ENCODE results near the gene HYAL2. TPM values are rescaled to one million over a fixed set of nuclear protein-coding genes. Genes with fewer than 3 reads are reported as not detected.
A peak's percentile ranks its signal among the peaks of the same experiment; 100 is the strongest.

HYAL2 gene
- total RNA-seq, 2 experiments from 2014 or later, result 4.8 to 5.7 TPM

GRCh38 chr3:50296721-50297383, 25.7 kb downstream of the HYAL2 start:
- Mint-ChIP-seq H3K4me1 (ENCODE audit: low read depth) (peaks cover 34% of the 10 kb centered on the region), H3K27me3 (no peaks in the 10 kb centered on the region), H3K9me3 (no peaks in the 10 kb centered on the region), H3K27ac (no peak overlapping the region), H3K4me3 (no peak overlapping the region), H3K36me3 (peaks cover 1% of the 10 kb centered on the region)
- intact Hi-C loops (cut with micrococcal nuclease), result no loop called here
- POLR2A ChIA-PET, result interaction anchor here (1.4 to 3.5 kb wide), 2 partner anchors 40 to 58 kb away, joined by 4 to 34 read pairs; no protein-coding TSS in a partner anchor
- DNase-seq, result no peak
- CTCF ChIA-PET, result interaction anchor here (0.6 to 3.6 kb wide), 3 partner anchors 29 to 50 kb away, joined by 3 to 30 read pairs (median 3); no protein-coding TSS in a partner anchor

DNA sequence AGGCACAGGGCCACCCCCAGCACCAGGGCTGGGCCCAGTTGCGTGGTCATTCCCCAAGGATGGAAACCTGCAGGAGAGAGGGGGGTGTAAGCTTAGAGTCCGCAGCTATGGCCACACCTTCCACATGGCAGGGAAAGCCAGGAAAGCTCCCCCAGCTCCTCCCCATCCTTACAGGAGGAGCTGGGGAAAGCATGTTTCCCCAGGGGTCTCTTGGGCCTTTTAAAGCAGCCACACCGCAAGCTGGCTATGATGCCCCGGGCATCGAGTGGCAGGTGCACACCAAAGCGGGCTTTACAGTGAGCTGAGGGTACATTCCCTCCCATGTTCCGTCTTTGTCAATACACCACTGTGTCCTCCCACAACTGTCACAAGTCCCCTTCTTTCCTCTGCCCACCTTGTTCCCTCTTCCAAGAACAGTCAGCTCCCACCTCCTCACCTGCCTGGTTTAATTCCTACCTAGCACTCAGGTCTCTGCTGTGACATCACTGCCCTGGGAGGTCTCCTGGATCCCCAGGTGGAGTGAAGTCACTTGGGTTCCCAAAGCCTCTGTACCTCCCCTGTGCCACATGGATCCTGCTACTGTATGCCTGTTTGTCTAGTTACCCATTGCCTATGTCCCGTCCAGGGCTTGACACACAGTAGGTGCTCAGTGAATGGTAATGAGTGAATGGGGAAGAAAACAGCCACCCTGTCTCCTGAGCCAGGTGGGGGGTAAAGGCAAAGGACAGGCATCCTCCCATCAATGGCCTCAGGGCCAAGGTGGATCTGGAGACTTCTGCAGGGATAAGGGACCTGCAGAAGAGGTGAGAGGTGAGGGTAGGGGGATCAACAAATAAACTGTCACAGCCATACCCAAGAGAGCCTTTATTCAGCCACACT, 26.8 kb downstream of the HYAL2 start:
- Mint-ChIP-seq H3K27ac (no peak overlapping the region), H3K4me1 (ENCODE audit: low read depth) (peaks cover 36% of the 10 kb centered on the region), H3K27me3 (no peaks in the 10 kb centered on the region), H3K4me3 (no peak overlapping the region), H3K9me3 (no peaks in the 10 kb centered on the region), H3K36me3 (peaks cover 7% of the 10 kb centered on the region)
- intact Hi-C loops (cut with micrococcal nuclease), result no loop called here
- POLR2A ChIA-PET, result no interaction called here
- CTCF ChIA-PET, result interaction anchor here (0.9 to 1.0 kb wide), 2 partner anchors 21 to 38 kb away, joined by 3 read pairs; no protein-coding TSS in a partner anchor
- no peak for DNase-seq

- ChIA-PET POLR2A (no interaction called here), CTCF (interaction anchor here (0.9 to 1.0 kb wide), 2 partner anchors 20 to 37 kb away, joined by 3 read pairs; no protein-coding TSS in a partner anchor)
- no peak for DNase-seq
- Mint-ChIP-seq H3K27me3 (no peaks in the 10 kb centered on the region), H3K4me1 (ENCODE audit: low read depth) (peaks cover 31% of the 10 kb centered on the region), H3K4me3 (no peak overlapping the region), H3K36me3 (peaks cover 11% of the 10 kb centered on the region), H3K9me3 (no peaks in the 10 kb centered on the region), H3K27ac (no peak overlapping the region)
- intact Hi-C loops (cut with micrococcal nuclease), result no loop called here
These were observed 27.8 kb downstream of the HYAL2 start for GRCh38 chr3:50294492-50295403.

- CTCF ChIA-PET, result no interaction called here
- no peak overlapping the region for H3K4me3 Mint-ChIP-seq
- intact Hi-C loops (cut with micrococcal nuclease), result no loop called here
- H3K27ac Mint-ChIP-seq, result no peak overlapping the region
- no peaks in the 10 kb centered on the region for H3K9me3 Mint-ChIP-seq
- H3K4me1 Mint-ChIP-seq (ENCODE audit: low read depth), result peaks cover 30% of the 10 kb centered on the region
- POLR2A ChIA-PET, result no interaction called here
- DNase-seq, result no peak
- H3K27me3 Mint-ChIP-seq, result no peaks in the 10 kb centered on the region
- H3K36me3 Mint-ChIP-seq, result peaks cover 16% of the 10 kb centered on the region
These were observed 28.5 kb downstream of the HYAL2 start for GRCh38 chr3:50294089-50294488.

GRCh38 chr3:50293079-50293801, 29.3 kb downstream of the HYAL2 start:
- Mint-ChIP-seq H3K9me3 (no peaks in the 10 kb centered on the region), H3K4me3 (peak overlapping the region; percentile 92), H3K27me3 (no peaks in the 10 kb centered on the region), H3K4me1 (ENCODE audit: low read depth) (peaks cover 28% of the 10 kb centered on the region), H3K27ac (peak overlapping the region; percentile 90), H3K36me3 (peaks cover 16% of the 10 kb centered on the region)
- DNase-seq, result no peak
- POLR2A ChIA-PET, result interaction anchor here (0.8 to 2.7 kb wide), 5 partner anchors 9 to 61 kb away, joined by 3 to 15 read pairs (median 4); partner anchors contain the start of gene LSMEM2
- CTCF ChIA-PET, result interaction anchor here (0.8 to 2.3 kb wide), 5 partner anchors 33 to 67 kb away, joined by 3 to 8 read pairs (median 4); partner anchors contain the start of gene RASSF1
- intact Hi-C loops (cut with micrococcal nuclease), result no loop called here

- Mint-ChIP-seq H3K9me3 (no peaks in the 10 kb centered on the region), H3K4me1 (ENCODE audit: low read depth) (peaks cover 20% of the 10 kb centered on the region), H3K36me3 (peaks cover 20% of the 10 kb centered on the region), H3K27ac (peak within 1 kb of the TSS; percentile 90), H3K4me3 (peak within 1 kb of the TSS; percentile 92), H3K27me3 (no peaks in the 10 kb centered on the region)
- peak; percentile 98 for DNase-seq
- CTCF ChIA-PET, result interaction anchor here (0.6 to 2.3 kb wide), 11 partner anchors 13 to 353 kb away, joined by 3 to 14 read pairs (median 3); partner anchors contain the start of genes LSMEM2, RASSF1 and RBM6
- POLR2A ChIA-PET, result interaction anchor here (0.8 to 2.7 kb wide), 10 partner anchors 9 to 64 kb away, joined by 3 to 15 read pairs (median 4); partner anchors contain the start of genes LSMEM2 and TUSC2
- intact Hi-C loops (cut with micrococcal nuclease), result loop anchor here (1.0 kb wide), 5 partner anchors 18 to 67 kb away; partner anchors contain the start of genes TMEM115 and TUSC2
These were observed 30.1 kb downstream of the HYAL2 start, which contains the start of gene IFRD2 for GRCh38 chr3:50292159-50293078. Gene IFRD2 (minus strand): TSS chr3:50292429. CDS start chr3:50292274, 155 bp downstream.

GRCh38 chr3:50290161-50290641, 32.3 kb downstream of the HYAL2 start:
- Mint-ChIP-seq H3K4me3 (peak overlapping the region; percentile 92), H3K27ac (no peak overlapping the region), H3K36me3 (peaks cover 28% of the 10 kb centered on the region), H3K27me3 (no peaks in the 10 kb centered on the region), H3K4me1 (ENCODE audit: low read depth) (peaks cover 19% of the 10 kb centered on the region), H3K9me3 (no peaks in the 10 kb centered on the region)
- intact Hi-C loops (cut with micrococcal nuclease), result no loop called here
- ChIA-PET POLR2A (interaction anchor here (2.1 kb wide), 1 partner anchor 12 kb away, joined by 16 read pairs; the partner anchor contains the start of gene LSMEM2), CTCF (interaction anchor here (1.1 to 1.7 kb wide), 2 partner anchors 15 to 18 kb away, joined by 3 to 5 read pairs; no protein-coding TSS in a partner anchor)
- DNase-seq, result no peak

DNA sequence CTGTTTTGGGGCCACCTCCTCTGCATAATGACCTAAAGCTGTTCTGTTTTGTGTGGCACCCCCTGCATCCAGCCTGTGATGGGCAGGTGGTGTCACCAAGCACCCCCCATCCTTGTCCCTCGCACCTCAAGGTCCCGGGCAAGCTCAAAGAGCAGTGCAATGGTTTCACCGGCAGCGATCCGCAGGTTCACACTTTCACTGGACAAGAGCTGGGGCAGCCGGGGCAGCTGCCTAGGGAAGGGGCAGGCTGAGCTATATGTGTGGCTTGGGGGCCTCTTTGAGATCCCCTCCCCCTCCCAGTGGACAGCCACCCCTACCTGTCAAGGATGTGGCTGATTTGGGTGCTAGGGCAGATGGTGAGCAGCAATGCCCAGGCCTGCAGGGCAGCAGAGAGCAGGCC, 33.4 kb downstream of the HYAL2 start:
- POLR2A ChIA-PET, result interaction anchor here (2.1 kb wide), 1 partner anchor 11 kb away, joined by 16 read pairs; the partner anchor contains the start of gene LSMEM2
- Mint-ChIP-seq H3K9me3 (no peaks in the 10 kb centered on the region), H3K27me3 (no peaks in the 10 kb centered on the region), H3K4me3 (no peak overlapping the region), H3K27ac (no peak overlapping the region), H3K36me3 (peaks cover 28% of the 10 kb centered on the region), H3K4me1 (ENCODE audit: low read depth) (peaks cover 19% of the 10 kb centered on the region)
- intact Hi-C loops (cut with micrococcal nuclease), result no loop called here
- DNase-seq, result no peak
- CTCF ChIA-PET, result interaction anchor here (0.7 to 1.7 kb wide), 4 partner anchors 14 to 36 kb away, joined by 3 to 5 read pairs (median 4); no protein-coding TSS in a partner anchor

GRCh38 chr3:50288387-50289007, 34.0 kb downstream of the HYAL2 start:
- POLR2A ChIA-PET, result interaction anchor here (2.1 kb wide), 1 partner anchor 10 kb away, joined by 16 read pairs; the partner anchor contains the start of gene LSMEM2

More at GRCh38 chr3:50288387-50289007, 34.0 kb downstream of the HYAL2 start:
- Mint-ChIP-seq H3K4me1 (ENCODE audit: low read depth) (peaks cover 19% of the 10 kb centered on the region), H3K4me3 (no peak overlapping the region), H3K9me3 (no peaks in the 10 kb centered on the region), H3K36me3 (peaks cover 28% of the 10 kb centered on the region), H3K27me3 (no peaks in the 10 kb centered on the region), H3K27ac (no peak overlapping the region)
- no peak for DNase-seq
- intact Hi-C loops (cut with micrococcal nuclease), result no loop called here
- CTCF ChIA-PET, result interaction anchor here (1.2 kb wide), 1 partner anchor 28 kb away, joined by 4 read pairs; no protein-coding TSS in a partner anchor

Measured in activated CD4-positive, alpha-beta memory T cell treated with anti-CD3 and anti-CD28 coated beads for 36 hours (primary cell).